MCF 10A (cell line): ENCODE measurements around the gene AKR1B15. TPM values are rescaled to one million over a fixed set of nuclear protein-coding genes. Genes with fewer than 3 reads are reported as not detected.

ENCODE experiments used
- BruUV-seq: library from RNA; stranded (reverse); fragments of 400-500 nt; replicated peaks from 2 replicates; lab custom pipeline; 2021; lab: Mats Ljungman, UMichigan
- CTCF ChIA-PET: fragments of 300-600 bp; sonication (Branson Sonifier 250); formaldehyde crosslinking; extraction: SDS; loops from one replicate; lab custom pipeline; 2021; ENCODE audit warnings: antibody characterized with exemption, inconsistent platforms; lab: Yijun Ruan, JAX
- POLR2A ChIA-PET: fragments of 300-600, 350-650 bp; sonication (Branson Sonifier 250); formaldehyde crosslinking; extraction: SDS; loops from one replicate; lab custom pipeline; 2020; ENCODE audit warnings: antibody characterized with exemption, inconsistent platforms; lab: Yijun Ruan, JAX
- DNase-seq: peaks from one replicate; pipeline ENCODE4 v3.0.0-alpha.2; 2018; ENCODE audit not compliant: unreplicated experiment
- H3K27ac Mint-ChIP-seq: one replicate; pipeline ENCODE4 v1.8.0; 2022; ENCODE audit warnings: mild to moderate bottlenecking, low read depth, mixed read lengths; ENCODE audit not compliant: unreplicated experiment
- H3K27me3 Mint-ChIP-seq: one replicate; pipeline ENCODE4 v1.8.0; 2022; ENCODE audit warnings: mixed read lengths; ENCODE audit not compliant: insufficient read depth, unreplicated experiment
- H3K36me3 Mint-ChIP-seq: one replicate; pipeline ENCODE4 v1.8.0; 2022; ENCODE audit warnings: mild to moderate bottlenecking, moderate library complexity, mixed read lengths; ENCODE audit not compliant: insufficient read depth, unreplicated experiment
- H3K4me1 Mint-ChIP-seq: one replicate; pipeline ENCODE4 v1.8.0; 2022; ENCODE audit warnings: mixed read lengths; ENCODE audit not compliant: insufficient read depth, unreplicated experiment
- H3K4me3 Mint-ChIP-seq: one replicate; pipeline ENCODE4 v1.8.0; 2022; ENCODE audit warnings: mild to moderate bottlenecking, moderate library complexity, mixed read lengths; ENCODE audit not compliant: unreplicated experiment
- H3K9me3 Mint-ChIP-seq: one replicate; pipeline ENCODE4 v1.8.0; 2022; ENCODE audit warnings: mixed read lengths; ENCODE audit not compliant: unreplicated experiment
- intact Hi-C: fragments of 100-400 bp; cut with micrococcal nuclease; formaldehyde crosslinking; loops from 2 replicates; pipeline ENCODE4 v1.14.1; 2022
- total RNA-seq: library from RNA; stranded (reverse); gene quantifications from 2 replicates; pipeline ENCODE4 v1.2.3, GENCODE V29; 2022
- TF ChIP-seq, protein P1 (sequence below): fragments of 200-600 bp; IDR thresholded peaks from one replicate; pipeline ENCODE4 v1.8.0; 2022; ENCODE audit warnings: antibody characterized with exemption, mild to moderate bottlenecking; ENCODE audit not compliant: unreplicated experiment

Gene AKR1B15
- total RNA-seq, 1 experiment from 2014 or later: not detected

GRCh38 chr7:134502463-134503371 lies 46.2 kb upstream of the AKR1B15 start:
- peaks cover 20% of the 10 kb centered on the region for H3K4me1 Mint-ChIP-seq
- TF ChIP-seq, protein P1, sequence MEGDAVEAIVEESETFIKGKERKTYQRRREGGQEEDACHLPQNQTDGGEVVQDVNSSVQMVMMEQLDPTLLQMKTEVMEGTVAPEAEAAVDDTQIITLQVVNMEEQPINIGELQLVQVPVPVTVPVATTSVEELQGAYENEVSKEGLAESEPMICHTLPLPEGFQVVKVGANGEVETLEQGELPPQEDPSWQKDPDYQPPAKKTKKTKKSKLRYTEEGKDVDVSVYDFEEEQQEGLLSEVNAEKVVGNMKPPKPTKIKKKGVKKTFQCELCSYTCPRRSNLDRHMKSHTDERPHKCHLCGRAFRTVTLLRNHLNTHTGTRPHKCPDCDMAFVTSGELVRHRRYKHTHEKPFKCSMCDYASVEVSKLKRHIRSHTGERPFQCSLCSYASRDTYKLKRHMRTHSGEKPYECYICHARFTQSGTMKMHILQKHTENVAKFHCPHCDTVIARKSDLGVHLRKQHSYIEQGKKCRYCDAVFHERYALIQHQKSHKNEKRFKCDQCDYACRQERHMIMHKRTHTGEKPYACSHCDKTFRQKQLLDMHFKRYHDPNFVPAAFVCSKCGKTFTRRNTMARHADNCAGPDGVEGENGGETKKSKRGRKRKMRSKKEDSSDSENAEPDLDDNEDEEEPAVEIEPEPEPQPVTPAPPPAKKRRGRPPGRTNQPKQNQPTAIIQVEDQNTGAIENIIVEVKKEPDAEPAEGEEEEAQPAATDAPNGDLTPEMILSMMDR: no peak
- H3K4me3 Mint-ChIP-seq: no peak overlapping the region
- intact Hi-C loops: no loop called here
- no TSS peak for BruUV-seq
- H3K9me3 Mint-ChIP-seq: no peaks in the 10 kb centered on the region
- POLR2A ChIA-PET: interaction anchor here (0.6 to 1.1 kb wide), 5 partner anchors 17 to 74 kb away, joined by 3 to 4 read pairs (median 3); partner anchors contain the start of gene AKR1B1
- peak; percentile 78 for DNase-seq
- peak overlapping the region; percentile 64 for H3K27ac Mint-ChIP-seq
- CTCF ChIA-PET: interaction anchor here (0.5 to 1.9 kb wide), 5 partner anchors 10 to 588 kb away, joined by 3 to 5 read pairs (median 5); no protein-coding TSS in a partner anchor
- no peaks in the 10 kb centered on the region for H3K27me3 Mint-ChIP-seq
- no peaks in the 10 kb centered on the region for H3K36me3 Mint-ChIP-seq

GRCh38 chr7:134504660-134505164 lies 44.2 kb upstream of the AKR1B15 start:
- Mint-ChIP-seq H3K27me3 (no peaks in the 10 kb centered on the region), H3K9me3 (no peaks in the 10 kb centered on the region), H3K4me1 (peaks cover 20% of the 10 kb centered on the region), H3K36me3 (no peaks in the 10 kb centered on the region), H3K27ac (peak overlapping the region; percentile 59), H3K4me3 (no peak overlapping the region)
- peak; percentile 43 for DNase-seq
- intact Hi-C loops: no loop called here
- TF ChIP-seq, protein P1: no peak
- BruUV-seq: no TSS peak
- ChIA-PET CTCF (interaction anchor here (2.9 kb wide), 1 partner anchor 72 kb away, joined by 34 read pairs; no protein-coding TSS in a partner anchor), POLR2A (interaction anchor here (0.7 to 1.0 kb wide), 2 partner anchors 10 kb away, joined by 4 read pairs; no protein-coding TSS in a partner anchor)

DNA sequence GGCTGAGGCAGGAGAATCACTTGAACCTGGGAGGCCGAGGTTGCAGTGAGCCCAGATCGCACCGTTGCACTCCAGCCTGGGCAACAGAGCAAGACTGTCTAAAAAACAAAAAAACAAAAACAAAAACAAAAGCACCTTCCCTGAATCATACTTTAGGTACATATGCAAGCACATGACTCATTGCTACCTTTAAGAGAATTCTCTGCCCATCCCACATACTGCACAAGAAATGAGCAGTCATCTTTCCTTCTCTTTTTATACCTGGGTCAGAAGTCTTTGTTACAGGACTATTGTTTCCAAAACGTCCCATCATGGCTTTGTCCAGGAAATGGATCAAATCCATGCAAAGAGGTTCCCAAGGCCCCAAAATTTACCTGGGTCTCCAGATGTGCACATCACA lies 43.1 kb upstream of the AKR1B15 start:
- H3K9me3 Mint-ChIP-seq: no peaks in the 10 kb centered on the region
- no peak overlapping the region for H3K27ac Mint-ChIP-seq
- ChIA-PET CTCF (interaction anchor here (1.1 to 2.9 kb wide), 4 partner anchors 9 to 73 kb away, joined by 4 to 34 read pairs (median 10); no protein-coding TSS in a partner anchor), POLR2A (interaction anchor here (0.9 kb wide), 1 partner anchor 62 kb away, joined by 3 read pairs; no protein-coding TSS in a partner anchor)
- H3K36me3 Mint-ChIP-seq: no peaks in the 10 kb centered on the region
- no peak overlapping the region for H3K4me3 Mint-ChIP-seq
- TF ChIP-seq, protein P1: no peak
- intact Hi-C loops: no loop called here
- no peaks in the 10 kb centered on the region for H3K27me3 Mint-ChIP-seq
- no TSS peak for BruUV-seq
- H3K4me1 Mint-ChIP-seq: peaks cover 20% of the 10 kb centered on the region
- DNase-seq: peak; percentile 25

- no peaks in the 10 kb centered on the region for H3K27me3 Mint-ChIP-seq
- no peak overlapping the region for H3K4me3 Mint-ChIP-seq
- peaks cover 17% of the 10 kb centered on the region for H3K4me1 Mint-ChIP-seq
- H3K9me3 Mint-ChIP-seq: no peaks in the 10 kb centered on the region
- no peak for DNase-seq
- CTCF ChIA-PET: interaction anchor here (0.6 to 7.0 kb wide), 8 partner anchors 30 to 363 kb away, joined by 3 to 256 read pairs (median 6); no protein-coding TSS in a partner anchor
- no peak overlapping the region for H3K27ac Mint-ChIP-seq
- TF ChIP-seq, protein P1: no peak
- no TSS peak for BruUV-seq
- POLR2A ChIA-PET: no interaction called here
- intact Hi-C loops: no loop called here
- H3K36me3 Mint-ChIP-seq: no peaks in the 10 kb centered on the region
These were observed 39.9 kb upstream of the AKR1B15 start for GRCh38 chr7:134509010-134509409.
